K562 (cell line): Measurements from ENCODE around the gene PIANP. TPM values are rescaled to one million over a fixed set of nuclear protein-coding genes. Genes with fewer than 3 reads are reported as not detected.

Experiments used
- ATAC-seq: fragments of 200-7000 bp; cut with Tn5 transposase; 3 replicates; pipeline ENCODE4 v1.9.1; 2020; ENCODE audit warnings: moderate library complexity
- BruUV-seq: library from RNA; stranded (reverse); fragments of 400-500 nt; replicated peaks from 2 replicates; lab custom pipeline; 2021; lab: Mats Ljungman, UMichigan
- CTCF ChIA-PET: fragments of 300-600 bp; formaldehyde crosslinking; extraction: SDS; loops from one replicate; lab custom pipeline; 2021; ENCODE audit warnings: low intra/inter-chr PET ratio; lab: Yijun Ruan, JAX
- POLR2A ChIA-PET: fragments of 300-600, 350-650 bp; sonication (Branson Sonifier 250); formaldehyde crosslinking; extraction: SDS; loops from one replicate; lab custom pipeline; 2021; ENCODE audit warnings: antibody characterized with exemption, inconsistent platforms; lab: Yijun Ruan, JAX
- DNase-seq, 4 experiments: peaks; one replicate each; pipeline versions ENCODE4 v3.0.0 to v3.0.0-alpha.2; 2011 to 2018; ENCODE audit warnings: low spot score in 3 of 4, mixed read lengths in 3 of 4; ENCODE audit errors: extremely low read depth in 1 of 4
- FAIRE-seq: peaks from 2 replicates; lab custom pipeline; 2011; peaks lifted over from hg19 to GRCh38; lab: Jason Lieb, UNC
- H2AFZ ChIP-seq: 2 replicates; pipeline ENCODE4 v1.6.0; 2011; ENCODE audit warnings: low read depth, low read length, control low read depth, inconsistent platforms
- H3K27ac ChIP-seq: fragments of 200-600 bp; 3 replicates; pipeline ENCODE4 v1.8.0; 2011; ENCODE audit warnings: low read depth, mild to moderate bottlenecking, control low read depth, inconsistent platforms, low read length, moderate library complexity, mixed read lengths; ENCODE audit errors: extremely low read depth
- H3K27me3 ChIP-seq, 2 experiments: fragments of 300-600 bp in 1 of 2; 2 replicates in 1 of 2; 3 replicates in 1 of 2; pipeline versions ENCODE4 v1.6.0 to v1.8.0; 2011; ENCODE audit warnings: inconsistent platforms in 2 of 2, low read length in 2 of 2, mild to moderate bottlenecking in 1 of 2, mixed read lengths in 1 of 2, moderate library complexity in 1 of 2; ENCODE audit not compliant: control insufficient read depth in 2 of 2, insufficient read depth in 2 of 2
- H3K36me3 ChIP-seq: fragments of 300-600 bp; 3 replicates; pipeline ENCODE4 v1.8.0; 2011; ENCODE audit warnings: mild to moderate bottlenecking, low read length, inconsistent platforms; ENCODE audit not compliant: control insufficient read depth, insufficient read depth
- H3K4me1 ChIP-seq, 2 experiments: fragments of 200-600 bp in 1 of 2; replicated peaks in 1 of 2; 2 replicates in 1 of 2; 3 replicates in 1 of 2; pipeline versions ENCODE4 v1.5.1 to v1.8.0; 2011; ENCODE audit warnings: inconsistent platforms in 2 of 2, low read length in 2 of 2, mild to moderate bottlenecking in 1 of 2, mixed read lengths in 1 of 2, moderate library complexity in 1 of 2; ENCODE audit not compliant: control insufficient read depth in 2 of 2, insufficient read depth in 2 of 2
- H3K4me2 ChIP-seq: 2 replicates; pipeline ENCODE4 v1.6.1; 2011; ENCODE audit warnings: low read length, control low read depth, inconsistent platforms, mixed read lengths; ENCODE audit not compliant: insufficient read depth
- H3K4me3 ChIP-seq: fragments of 200-600 bp; sonication (generic), shearing (Covaris generic); 2 replicates; pipeline ENCODE4 v1.5.1; 2016; ENCODE audit warnings: control low read depth, inconsistent platforms
- H3K79me2 ChIP-seq: fragments of 200-600 bp; 3 replicates; pipeline ENCODE4 v1.8.0; 2011; ENCODE audit warnings: low read length, inconsistent platforms; ENCODE audit not compliant: control insufficient read depth, insufficient read depth
- H3K9ac ChIP-seq, 2 experiments: 2 replicates each; pipeline versions ENCODE4 v1.6.0 to v1.6.1; 2011; ENCODE audit warnings: low read depth in 2 of 2, low read length in 2 of 2, control low read depth in 1 of 2, inconsistent platforms in 1 of 2, mild to moderate bottlenecking in 1 of 2, mixed read lengths in 1 of 2; ENCODE audit not compliant: insufficient read depth in 1 of 2
- H3K9me1 ChIP-seq: one replicate; pipeline ENCODE4 v1.6.0; 2011; ENCODE audit warnings: inconsistent platforms, mild to moderate bottlenecking, low read length, moderate library complexity; ENCODE audit not compliant: control insufficient read depth, insufficient read depth
- H3K9me3 ChIP-seq: replicated peaks from 2 replicates; pipeline ENCODE4 v1.5.1; 2011; ENCODE audit warnings: low read depth, low read length, inconsistent platforms; ENCODE audit not compliant: control insufficient read depth, insufficient read depth
- H4K20me1 ChIP-seq: replicated peaks from 2 replicates; pipeline ENCODE4 v1.6.1; 2011; ENCODE audit warnings: low read length, inconsistent platforms, mixed read lengths; ENCODE audit not compliant: control insufficient read depth, insufficient read depth
- ARID2 ChIP-seq: fragments of 450-650 bp; IDR thresholded peaks from 2 replicates; pipeline ENCODE4 v1.6.1; 2017; ENCODE audit warnings: antibody characterized with exemption, mild to moderate bottlenecking
- BACH1 ChIP-seq: fragments of 200-800 bp; sonication (Bioruptor generic); IDR thresholded peaks from 2 replicates; pipeline ENCODE4 v1.6.1; 2016; ENCODE audit warnings: missing genetic modification characterization, missing compliant biosample characterization
- ETV1 ChIP-seq: fragments of 450-650 bp; conservative IDR thresholded peaks from 2 replicates; pipeline ENCODE4 v1.6.1; 2016; ENCODE audit warnings: missing genetic modification characterization, control low read depth, low read depth, missing compliant biosample characterization
- HDAC8 ChIP-seq: fragments of 450-650 bp; IDR thresholded peaks from 2 replicates; pipeline ENCODE4 v1.6.1; 2016; ENCODE audit warnings: mild to moderate bottlenecking, missing genetic modification characterization, moderate library complexity, missing compliant biosample characterization
- PHF20 ChIP-seq: fragments of 450-650 bp; IDR thresholded peaks from 2 replicates; pipeline ENCODE4 v1.6.1; 2018; ENCODE audit not compliant: partially characterized antibody
- SIN3A ChIP-seq, 2 experiments: fragments of 150-350 bp in 1 of 2; IDR thresholded peaks; 2 replicates each; pipeline ENCODE4 v1.6.1; 2011 to 2016; ENCODE audit warnings: borderline replicate concordance in 2 of 2, low read depth in 2 of 2, low read length in 2 of 2, mild to moderate bottlenecking in 2 of 2, moderate library complexity in 2 of 2; ENCODE audit not compliant: control insufficient read depth in 1 of 2
- SPI1 ChIP-seq: IDR thresholded peaks from 2 replicates; pipeline ENCODE4 v1.6.1; 2011; ENCODE audit warnings: low read depth, low read length, control low read depth, borderline replicate concordance
- TAF1 ChIP-seq: IDR thresholded peaks from 2 replicates; pipeline ENCODE4 v1.6.1; 2011; ENCODE audit warnings: mild to moderate bottlenecking, low read length, moderate library complexity; ENCODE audit not compliant: insufficient read depth, control insufficient read depth, severe bottlenecking; ENCODE audit errors: extremely low read depth
- TEAD4 ChIP-seq, 2 experiments: sonication (generic) in 1 of 2; formaldehyde crosslinking in 1 of 2; IDR thresholded peaks; 2 replicates each; pipeline versions ENCODE4 v1.6.1 to v1.8.0; 2012 to 2022; ENCODE audit warnings: borderline replicate concordance in 1 of 2, inconsistent platforms in 1 of 2, low read length in 1 of 2, mild to moderate bottlenecking in 1 of 2, missing genetic modification reagents in 1 of 2
- ZFX ChIP-seq: sonication (generic); formaldehyde crosslinking; IDR thresholded peaks from 2 replicates; pipeline ENCODE4 v1.8.0; 2022; ENCODE audit warnings: mild to moderate bottlenecking, missing genetic modification reagents, moderate library complexity
- WGBS: fragments of 100-300 bp; shearing (Covaris generic); methylation state at CpG from one replicate; pipeline ENCODE4 v1.1.6; 2016; ENCODE audit warnings: low coverage, mixed read lengths; ENCODE audit not compliant: insufficient coverage; ENCODE audit errors: missing lambda C conversion rate; 5-methylcytosine and 5-hydroxymethylcytosine counted together
- in situ Hi-C: fragments of 300-500 bp; cut with MboI; formaldehyde crosslinking; loops from 4 replicates; pipeline ENCODE4 v1.15.0; 2018; ENCODE audit warnings: inconsistent platforms, mixed read lengths
- intact Hi-C: fragments of 100-400 bp; cut with micrococcal nuclease; formaldehyde crosslinking; loops from 2 replicates; pipeline ENCODE4 v1.14.2; 2022
- polyA plus RNA-seq, 8 experiments: library from polyadenylated mRNA; depleted of rRNA in 4 of 8; stranded (reverse) in 5 of 8; unstranded in 3 of 8; fragments of >200 nt; fragmentation: Nextera tagmentation in 2 of 8; fragmentation: Illumina TruSeq in 1 of 8; extraction: Ambion mirVana in 2 of 8; extraction: Trizol in 1 of 8; gene quantifications; 2 replicates each; pipeline versions ENCODE4 v1.2.1 to v1.2.3, GENCODE V29; 2011 to 2014; ENCODE audit warnings: inconsistent platforms in 1 of 8, missing spikeins in 1 of 8
- total RNA-seq, 7 experiments: library from RNA; depleted of rRNA in 6 of 7; stranded (reverse); fragments of >200 nt in 6 of 7; fragmentation: Illumina TruSeq in 2 of 7; extraction: Trizol in 2 of 7; gene quantifications; 2 replicates each; pipeline versions ENCODE4 v1.2.1 to v1.2.3, GENCODE V29; 2011 to 2021; ENCODE audit warnings: low replicate concordance in 1 of 7
- TF ChIP-seq, protein P1 (sequence below): fragments of 450-650 bp; formaldehyde crosslinking; IDR thresholded peaks from 2 replicates; pipeline ENCODE4 v1.4.0; 2020; ENCODE audit warnings: mild to moderate bottlenecking, moderate library complexity
- TF ChIP-seq, protein P2 (sequence below), 2 experiments: fragments of 450-650 bp in 1 of 2; sonication (generic) in 1 of 2; formaldehyde crosslinking in 1 of 2; IDR thresholded peaks in 1 of 2; conservative IDR thresholded peaks in 1 of 2; 2 replicates each; pipeline versions ENCODE4 v1.6.1 to v1.8.1; 2016 to 2023; ENCODE audit warnings: mild to moderate bottlenecking in 2 of 2, moderate library complexity in 2 of 2, inconsistent platforms in 1 of 2, missing genetic modification reagents in 1 of 2
- TF ChIP-seq, protein P3 (sequence below), 3 experiments: fragments of 200-800 bp in 1 of 3; sonication (Bioruptor generic) in 1 of 3; sonication (generic) in 1 of 3; formaldehyde crosslinking in 1 of 3; IDR thresholded peaks; 2 replicates each; pipeline versions ENCODE4 v1.6.1 to v1.8.0; 2016 to 2022; ENCODE audit warnings: mild to moderate bottlenecking in 2 of 3, missing compliant biosample characterization in 2 of 3, missing genetic modification characterization in 2 of 3, missing genetic modification reagents in 1 of 3
- TF ChIP-seq, protein P4 (sequence below): fragments of 450-650 bp; formaldehyde crosslinking; IDR thresholded peaks from 2 replicates; pipeline ENCODE4 v1.4.0; 2020; ENCODE audit warnings: mild to moderate bottlenecking, moderate library complexity

The PIANP gene
- total and polyA plus RNA-seq, 9 of the 15 experiments (the other 6 are each of a cell fraction or from before 2014, with no cell fraction given): 0.07 TPM; not detected in 8

DNA sequence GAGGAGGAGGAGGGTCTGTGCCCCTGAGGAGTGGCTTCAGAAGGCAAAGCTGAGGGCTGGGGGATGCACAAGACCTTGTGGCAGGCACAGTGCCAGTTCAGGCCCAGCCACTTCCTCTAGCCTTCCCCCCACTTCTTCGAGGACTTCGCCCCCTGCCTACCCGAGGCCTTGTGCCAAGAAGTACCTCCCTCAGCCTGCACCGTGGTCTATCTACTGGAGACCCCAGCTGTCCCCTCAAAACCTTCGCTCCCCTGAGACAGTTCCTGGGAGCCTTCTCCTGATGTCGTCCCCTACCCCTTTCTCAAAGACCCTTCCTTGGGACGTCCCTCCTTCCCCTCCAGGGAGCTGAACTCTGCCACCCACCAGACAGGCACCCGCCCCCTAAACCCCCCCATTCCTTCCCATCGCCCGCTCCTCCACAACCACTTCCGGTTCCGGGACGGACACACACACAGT is 12.0 kb downstream of the PIANP start:
- Histone ChIP-seq H3K36me3 (peaks cover 33% of the 10 kb centered on the region), H3K4me1 (peaks cover 0 to 5% of the 10 kb centered on the region in 2 experiments; a peak in 1 of 5 replicates), H3K27me3 (no peaks in the 10 kb centered on the region), H4K20me1 (no peaks in the 10 kb centered on the region), H3K9me1 (no peaks in the 10 kb centered on the region), H3K4me3 (peak overlapping the region; percentile 70), H3K4me2 (peak overlapping the region; percentile 99), H3K27ac (peak overlapping the region; percentile 99), H3K9ac (peak overlapping the region; percentile 96 to 98), H3K79me2 (peaks cover 66% of the 10 kb centered on the region), H2AFZ (peak overlapping the region; percentile 82), H3K9me3 (no peaks in the 10 kb centered on the region)
- intact Hi-C loops: loop anchor here (2.0 to 5.0 kb wide), 5 partner anchors 26 to 138 kb away; partner anchors contain the start of genes COPS7A and ING4
- WGBS: 0% methylated on average over 3 of the region's 13 CpGs
- TSS peak; percentile 58 for BruUV-seq
- ChIA-PET CTCF (interaction anchor here (1.2 kb wide), 1 partner anchor 71 kb away, joined by 4 read pairs; no protein-coding TSS in a partner anchor), POLR2A (interaction anchor here (0.7 to 2.1 kb wide), 10 partner anchors 10 to 154 kb away, joined by 3 to 12 read pairs (median 4); partner anchors contain the start of genes COPS7A, GAPDH, LPAR5 and MLF2)
- ATAC-seq: no peak
- in situ Hi-C loops: no loop called here
- FAIRE-seq: no peak
- no peak for DNase-seq
- TF ChIP-seq TAF1 (peak; percentile 41), ZFX (CRISPR knock-in tag) (peak; percentile 47), ETV1 (tag) (0 out of 2 replicates have a peak, but pooled peaks have one; percentile 9), SPI1 (0 out of 2 replicates have a peak, but pooled peaks have one; percentile 12), ARID2 (no peak), PHF20 (no peak), BACH1 (no peak), HDAC8 (tag) (no peak), TEAD4 (IDR thresholded peaks at IDR 0.05; ENCODE audit: low read length) (no peak), TEAD4 (CRISPR knock-in tag; IDR thresholded peaks at IDR 0.05; ENCODE audit: borderline replicate concordance) (no peak), SIN3A (IDR thresholded peaks at IDR 0.05; ENCODE audit: borderline replicate concordance in 2 of 2, control insufficient read depth in 1 of 2, low read depth in 2 of 2, low read length in 2 of 2) (peak in 1 of 2 experiments; percentile 25; a peak in 1 of 4 replicates)
- TF ChIP-seq, protein P1, sequence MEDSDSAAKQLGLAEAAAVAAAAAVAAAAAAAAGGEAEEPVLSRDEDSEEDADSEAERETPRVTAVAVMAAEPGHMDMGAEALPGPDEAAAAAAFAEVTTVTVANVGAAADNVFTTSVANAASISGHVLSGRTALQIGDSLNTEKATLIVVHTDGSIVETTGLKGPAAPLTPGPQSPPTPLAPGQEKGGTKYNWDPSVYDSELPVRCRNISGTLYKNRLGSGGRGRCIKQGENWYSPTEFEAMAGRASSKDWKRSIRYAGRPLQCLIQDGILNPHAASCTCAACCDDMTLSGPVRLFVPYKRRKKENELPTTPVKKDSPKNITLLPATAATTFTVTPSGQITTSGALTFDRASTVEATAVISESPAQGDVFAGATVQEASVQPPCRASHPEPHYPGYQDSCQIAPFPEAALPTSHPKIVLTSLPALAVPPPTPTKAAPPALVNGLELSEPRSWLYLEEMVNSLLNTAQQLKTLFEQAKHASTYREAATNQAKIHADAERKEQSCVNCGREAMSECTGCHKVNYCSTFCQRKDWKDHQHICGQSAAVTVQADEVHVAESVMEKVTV (CRISPR knock-in tag): no peak
- TF ChIP-seq, protein P2, sequence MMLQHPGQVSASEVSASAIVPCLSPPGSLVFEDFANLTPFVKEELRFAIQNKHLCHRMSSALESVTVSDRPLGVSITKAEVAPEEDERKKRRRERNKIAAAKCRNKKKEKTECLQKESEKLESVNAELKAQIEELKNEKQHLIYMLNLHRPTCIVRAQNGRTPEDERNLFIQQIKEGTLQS (IDR thresholded peaks at IDR 0.05): no peak
- TF ChIP-seq, protein P2 (CRISPR knock-in tag; conservative IDR thresholded peaks at IDR 0.05): no peak
- TF ChIP-seq, protein P3, sequence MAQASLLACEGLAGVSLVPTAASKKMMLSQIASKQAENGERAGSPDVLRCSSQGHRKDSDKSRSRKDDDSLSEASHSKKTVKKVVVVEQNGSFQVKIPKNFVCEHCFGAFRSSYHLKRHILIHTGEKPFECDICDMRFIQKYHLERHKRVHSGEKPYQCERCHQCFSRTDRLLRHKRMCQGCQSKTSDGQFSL (CRISPR knock-in tag; IDR thresholded peaks at IDR 0.05): peak; percentile 90
- TF ChIP-seq, protein P3 (tag; IDR thresholded peaks at IDR 0.05): no peak
- TF ChIP-seq, protein P4, sequence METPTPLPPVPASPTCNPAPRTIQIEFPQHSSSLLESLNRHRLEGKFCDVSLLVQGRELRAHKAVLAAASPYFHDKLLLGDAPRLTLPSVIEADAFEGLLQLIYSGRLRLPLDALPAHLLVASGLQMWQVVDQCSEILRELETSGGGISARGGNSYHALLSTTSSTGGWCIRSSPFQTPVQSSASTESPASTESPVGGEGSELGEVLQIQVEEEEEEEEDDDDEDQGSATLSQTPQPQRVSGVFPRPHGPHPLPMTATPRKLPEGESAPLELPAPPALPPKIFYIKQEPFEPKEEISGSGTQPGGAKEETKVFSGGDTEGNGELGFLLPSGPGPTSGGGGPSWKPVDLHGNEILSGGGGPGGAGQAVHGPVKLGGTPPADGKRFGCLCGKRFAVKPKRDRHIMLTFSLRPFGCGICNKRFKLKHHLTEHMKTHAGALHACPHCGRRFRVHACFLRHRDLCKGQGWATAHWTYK (CRISPR knock-in tag): no peak
